ENCODE data around the gene C9orf43. TPM values are rescaled to one million over a fixed set of nuclear protein-coding genes. Genes with fewer than 3 reads are reported as not detected.

The C9orf43 gene
- total RNA-seq, 3 donors from 2014 or later (not counting 1 experiment from before 2014, with no cell fraction given) = 0.45 to 0.71 (median 0.50) TPM

GRCh38 chr9:113369855-113370140, 40.7 kb upstream of the C9orf43 start:
- no peak overlapping the region for H3K4me3 ChIP-seq (ENCODE audit: low read length)
- Mint-ChIP-seq H3K4me1 (peaks cover 0 to 5% of the 10 kb centered on the region in 2 donors), H3K9me3 (no peaks in the 10 kb centered on the region), H3K4me3 (no peak overlapping the region), H3K36me3 (no peaks in the 10 kb centered on the region), H3K27ac (no peak overlapping the region), H3K27me3 (ENCODE audit: low read depth in 2 of 2) (no peaks in the 10 kb centered on the region)
- TF ChIP-seq, protein P1, sequence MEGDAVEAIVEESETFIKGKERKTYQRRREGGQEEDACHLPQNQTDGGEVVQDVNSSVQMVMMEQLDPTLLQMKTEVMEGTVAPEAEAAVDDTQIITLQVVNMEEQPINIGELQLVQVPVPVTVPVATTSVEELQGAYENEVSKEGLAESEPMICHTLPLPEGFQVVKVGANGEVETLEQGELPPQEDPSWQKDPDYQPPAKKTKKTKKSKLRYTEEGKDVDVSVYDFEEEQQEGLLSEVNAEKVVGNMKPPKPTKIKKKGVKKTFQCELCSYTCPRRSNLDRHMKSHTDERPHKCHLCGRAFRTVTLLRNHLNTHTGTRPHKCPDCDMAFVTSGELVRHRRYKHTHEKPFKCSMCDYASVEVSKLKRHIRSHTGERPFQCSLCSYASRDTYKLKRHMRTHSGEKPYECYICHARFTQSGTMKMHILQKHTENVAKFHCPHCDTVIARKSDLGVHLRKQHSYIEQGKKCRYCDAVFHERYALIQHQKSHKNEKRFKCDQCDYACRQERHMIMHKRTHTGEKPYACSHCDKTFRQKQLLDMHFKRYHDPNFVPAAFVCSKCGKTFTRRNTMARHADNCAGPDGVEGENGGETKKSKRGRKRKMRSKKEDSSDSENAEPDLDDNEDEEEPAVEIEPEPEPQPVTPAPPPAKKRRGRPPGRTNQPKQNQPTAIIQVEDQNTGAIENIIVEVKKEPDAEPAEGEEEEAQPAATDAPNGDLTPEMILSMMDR (IDR thresholded peaks at IDR 0.05) = no peak
- intact Hi-C loops (cut with micrococcal nuclease) = no loop called here
- no peaks in the 10 kb centered on the region for H3K4me1 ChIP-seq (ENCODE audit: control insufficient read depth, insufficient read depth, low read length)
- H3K27me3 ChIP-seq (ENCODE audit: control insufficient read depth, insufficient read depth, low read length) = no peaks in the 10 kb centered on the region
- H3K9me3 ChIP-seq (ENCODE audit: control insufficient read depth, insufficient read depth, low read length) = no peaks in the 10 kb centered on the region
- ATAC-seq (no peak), DNase-seq (no peak)
- WGBS (ENCODE audit: insufficient coverage) = 92% methylated on average over 11 of the region's 11 CpGs
- H3K36me3 ChIP-seq (ENCODE audit: control insufficient read depth, insufficient read depth, low read length) = peaks cover 17% of the 10 kb centered on the region
- no peak overlapping the region for H3K27ac ChIP-seq (ENCODE audit: low read length)

DNA sequence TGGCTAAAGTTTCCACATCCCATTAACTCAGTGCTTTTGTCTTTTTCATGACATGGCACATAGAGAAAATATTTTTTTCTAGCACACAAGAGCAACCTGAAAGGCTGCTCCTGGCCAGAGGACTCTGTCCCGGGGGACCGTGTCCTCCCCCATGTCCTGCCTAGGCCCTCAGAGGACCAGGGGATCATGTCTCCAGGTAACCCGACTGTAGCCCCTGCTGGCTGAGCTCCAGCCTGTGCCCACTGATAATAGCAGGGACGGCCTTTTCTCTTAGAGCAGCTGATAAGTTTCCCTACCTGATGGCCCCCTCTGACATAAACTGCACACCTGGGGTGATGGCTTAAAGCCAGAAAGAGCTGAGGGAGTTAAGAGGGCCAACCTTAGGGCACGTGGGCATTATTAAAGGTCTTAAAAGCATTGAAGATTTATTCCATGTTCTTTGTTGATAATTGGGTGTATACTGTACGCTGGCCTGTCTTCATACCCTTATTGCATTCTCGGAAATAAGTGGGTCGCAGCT, 39.7 kb upstream of the C9orf43 start:
- intact Hi-C loops (cut with micrococcal nuclease) = no loop called here
- no peaks in the 10 kb centered on the region for H3K36me3 Mint-ChIP-seq

DNA sequence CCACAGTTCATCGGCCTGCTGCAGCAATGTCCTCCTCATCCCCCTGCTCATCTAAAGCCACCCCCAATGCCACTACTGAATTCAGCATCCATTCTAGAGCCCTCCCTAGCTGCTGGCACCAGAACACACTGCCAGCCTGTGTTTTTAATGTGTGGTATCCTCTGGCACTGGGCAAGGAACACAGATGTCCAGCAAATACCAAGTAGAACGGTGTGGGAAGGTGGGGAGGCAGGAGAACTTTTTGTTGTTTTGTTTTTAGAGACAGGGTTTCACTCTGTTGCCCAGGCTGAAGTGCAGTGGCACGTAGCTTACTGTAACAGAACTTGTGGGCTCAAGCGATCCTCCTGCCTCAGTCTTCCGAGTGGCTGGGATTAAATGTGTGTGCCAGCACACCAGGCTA, 38.5 kb upstream of the C9orf43 start:
- WGBS (ENCODE audit: insufficient coverage) = 92% methylated on average over 5 of the region's 5 CpGs
- intact Hi-C loops (cut with micrococcal nuclease) = no loop called here

More for the DNA sequence above, 39.7 kb upstream of the C9orf43 start:
- H3K27me3 Mint-ChIP-seq (ENCODE audit: low read depth in 2 of 2) = no peaks in the 10 kb centered on the region
- ATAC-seq = no peak
- no peak for DNase-seq
- peaks cover 6 to 16% of the 10 kb centered on the region in 2 donors for H3K4me1 Mint-ChIP-seq
- Histone ChIP-seq H3K27ac (ENCODE audit: low read length) (no peak overlapping the region), H3K4me3 (ENCODE audit: low read length) (no peak overlapping the region), H3K27me3 (ENCODE audit: control insufficient read depth, insufficient read depth, low read length) (no peaks in the 10 kb centered on the region), H3K4me1 (ENCODE audit: control insufficient read depth, insufficient read depth, low read length) (peaks cover 9% of the 10 kb centered on the region), H3K9me3 (ENCODE audit: control insufficient read depth, insufficient read depth, low read length) (no peaks in the 10 kb centered on the region), H3K36me3 (ENCODE audit: control insufficient read depth, insufficient read depth, low read length) (peaks cover 17% of the 10 kb centered on the region)
- H3K27ac Mint-ChIP-seq = no peak overlapping the region
- WGBS (ENCODE audit: insufficient coverage) = 93% methylated on average over 8 of the region's 8 CpGs
- no peaks in the 10 kb centered on the region for H3K9me3 Mint-ChIP-seq
- H3K4me3 Mint-ChIP-seq = no peak overlapping the region
- TF ChIP-seq, protein P1 (IDR thresholded peaks at IDR 0.05) = no peak

More for the DNA sequence above, 38.5 kb upstream of the C9orf43 start:
- Mint-ChIP-seq H3K27ac (no peak overlapping the region), H3K9me3 (no peaks in the 10 kb centered on the region), H3K27me3 (ENCODE audit: low read depth in 2 of 2) (no peaks in the 10 kb centered on the region), H3K4me1 (peaks cover 6 to 17% of the 10 kb centered on the region in 2 donors), H3K4me3 (no peak overlapping the region), H3K36me3 (no peaks in the 10 kb centered on the region)
- no peak overlapping the region for H3K27ac ChIP-seq (ENCODE audit: low read length)
- H3K36me3 ChIP-seq (ENCODE audit: control insufficient read depth, insufficient read depth, low read length) = peaks cover 17% of the 10 kb centered on the region
- ATAC-seq = no peak
- H3K4me3 ChIP-seq (ENCODE audit: low read length) = no peak overlapping the region
- peaks cover 17% of the 10 kb centered on the region for H3K4me1 ChIP-seq (ENCODE audit: control insufficient read depth, insufficient read depth, low read length)
- TF ChIP-seq, protein P1 (IDR thresholded peaks at IDR 0.05) = no peak
- H3K9me3 ChIP-seq (ENCODE audit: control insufficient read depth, insufficient read depth, low read length) = no peaks in the 10 kb centered on the region
- no peak for DNase-seq
- H3K27me3 ChIP-seq (ENCODE audit: control insufficient read depth, insufficient read depth, low read length) = no peaks in the 10 kb centered on the region
